Right lobe of liver (tissue), 4 donors: Measurements from ENCODE around the gene ADGRA1.

Experiments
- POLR2A ChIP-seq: fragments of 450-650 bp; IDR thresholded peaks from one replicate; pipeline ENCODE4 v1.6.1; 2017; ENCODE audit warnings: antibody characterized with exemption, mild to moderate bottlenecking
- TF ChIP-seq, protein P1 (sequence below), 4 donors: fragments of 200-600 bp in 3 of 4; fragments of 450-650 bp in 1 of 4; IDR thresholded peaks; one replicate each; pipeline versions ENCODE4 v1.5.1 to v1.8.0; 2016 to 2022; ENCODE audit warnings: antibody characterized with exemption in 4 of 4, mild to moderate bottlenecking in 2 of 4
- donor health status: DM: no; HTN: no; CAD: no.
- donor health status: DM: no; HTN: no; CAD: no.
- donor health status: DM: no; HTN: yes; CAD: no.

DNA sequence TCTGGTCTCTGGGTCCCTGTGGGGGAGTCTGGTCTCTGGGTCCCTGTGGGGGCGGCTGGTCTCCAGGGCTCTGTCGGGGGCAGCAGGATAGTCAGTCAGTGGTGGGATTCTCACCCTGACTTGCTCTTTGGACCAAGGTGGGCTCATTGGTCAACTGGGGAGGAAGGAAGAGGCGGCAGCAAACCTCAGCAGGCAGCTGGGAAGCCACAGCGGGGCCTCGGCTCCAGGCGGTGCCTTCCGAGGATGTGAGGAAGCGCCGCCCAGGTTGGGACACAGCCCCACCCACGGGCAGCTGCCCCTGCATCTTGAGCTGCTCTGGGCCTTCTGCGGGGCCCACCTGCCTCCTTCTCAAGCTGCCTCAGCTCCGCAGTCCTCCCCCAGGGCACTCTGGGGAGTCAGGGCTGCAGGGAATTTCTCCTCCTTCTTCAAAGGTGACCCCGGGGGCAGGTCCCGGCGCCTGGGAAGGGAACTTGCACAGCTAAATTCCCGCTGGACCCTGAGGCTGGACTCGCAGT is 51.9 kb downstream of the ADGRA1 start:
- TF ChIP-seq, protein P1, sequence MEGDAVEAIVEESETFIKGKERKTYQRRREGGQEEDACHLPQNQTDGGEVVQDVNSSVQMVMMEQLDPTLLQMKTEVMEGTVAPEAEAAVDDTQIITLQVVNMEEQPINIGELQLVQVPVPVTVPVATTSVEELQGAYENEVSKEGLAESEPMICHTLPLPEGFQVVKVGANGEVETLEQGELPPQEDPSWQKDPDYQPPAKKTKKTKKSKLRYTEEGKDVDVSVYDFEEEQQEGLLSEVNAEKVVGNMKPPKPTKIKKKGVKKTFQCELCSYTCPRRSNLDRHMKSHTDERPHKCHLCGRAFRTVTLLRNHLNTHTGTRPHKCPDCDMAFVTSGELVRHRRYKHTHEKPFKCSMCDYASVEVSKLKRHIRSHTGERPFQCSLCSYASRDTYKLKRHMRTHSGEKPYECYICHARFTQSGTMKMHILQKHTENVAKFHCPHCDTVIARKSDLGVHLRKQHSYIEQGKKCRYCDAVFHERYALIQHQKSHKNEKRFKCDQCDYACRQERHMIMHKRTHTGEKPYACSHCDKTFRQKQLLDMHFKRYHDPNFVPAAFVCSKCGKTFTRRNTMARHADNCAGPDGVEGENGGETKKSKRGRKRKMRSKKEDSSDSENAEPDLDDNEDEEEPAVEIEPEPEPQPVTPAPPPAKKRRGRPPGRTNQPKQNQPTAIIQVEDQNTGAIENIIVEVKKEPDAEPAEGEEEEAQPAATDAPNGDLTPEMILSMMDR (IDR thresholded peaks at IDR 0.05), result no peak
- TF ChIP-seq POLR2A, result no peak
